22Rv1 (cell line): ENCODE results near the gene MYCBP2.

ENCODE experiments used
- ZFX ChIP-seq: fragments of 450-650 bp; IDR thresholded peaks from 2 replicates; pipeline ENCODE4 v1.6.1; 2017; ENCODE audit warnings: antibody characterized with exemption, borderline replicate concordance
- TF ChIP-seq, protein P1 (sequence below): fragments of 450-650 bp; IDR thresholded peaks from 2 replicates; pipeline ENCODE4 v1.5.1; 2017; ENCODE audit warnings: mild to moderate bottlenecking

GRCh38 chr13:77171451-77171850 is 155.4 kb downstream of the MYCBP2 start:
- TF ChIP-seq, protein P1, sequence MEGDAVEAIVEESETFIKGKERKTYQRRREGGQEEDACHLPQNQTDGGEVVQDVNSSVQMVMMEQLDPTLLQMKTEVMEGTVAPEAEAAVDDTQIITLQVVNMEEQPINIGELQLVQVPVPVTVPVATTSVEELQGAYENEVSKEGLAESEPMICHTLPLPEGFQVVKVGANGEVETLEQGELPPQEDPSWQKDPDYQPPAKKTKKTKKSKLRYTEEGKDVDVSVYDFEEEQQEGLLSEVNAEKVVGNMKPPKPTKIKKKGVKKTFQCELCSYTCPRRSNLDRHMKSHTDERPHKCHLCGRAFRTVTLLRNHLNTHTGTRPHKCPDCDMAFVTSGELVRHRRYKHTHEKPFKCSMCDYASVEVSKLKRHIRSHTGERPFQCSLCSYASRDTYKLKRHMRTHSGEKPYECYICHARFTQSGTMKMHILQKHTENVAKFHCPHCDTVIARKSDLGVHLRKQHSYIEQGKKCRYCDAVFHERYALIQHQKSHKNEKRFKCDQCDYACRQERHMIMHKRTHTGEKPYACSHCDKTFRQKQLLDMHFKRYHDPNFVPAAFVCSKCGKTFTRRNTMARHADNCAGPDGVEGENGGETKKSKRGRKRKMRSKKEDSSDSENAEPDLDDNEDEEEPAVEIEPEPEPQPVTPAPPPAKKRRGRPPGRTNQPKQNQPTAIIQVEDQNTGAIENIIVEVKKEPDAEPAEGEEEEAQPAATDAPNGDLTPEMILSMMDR, result no peak
- no peak for TF ChIP-seq ZFX
